Measurements from ENCODE around the gene DLGAP4.
A peak's percentile ranks its signal among the peaks of the same experiment; 100 is the strongest.
"Not testable (repeated sequence)": the region's sequence is repeated elsewhere in the genome, so short reads cannot be mapped to it uniquely, and the experiment has no call there.

DLGAP4 gene

DNA sequence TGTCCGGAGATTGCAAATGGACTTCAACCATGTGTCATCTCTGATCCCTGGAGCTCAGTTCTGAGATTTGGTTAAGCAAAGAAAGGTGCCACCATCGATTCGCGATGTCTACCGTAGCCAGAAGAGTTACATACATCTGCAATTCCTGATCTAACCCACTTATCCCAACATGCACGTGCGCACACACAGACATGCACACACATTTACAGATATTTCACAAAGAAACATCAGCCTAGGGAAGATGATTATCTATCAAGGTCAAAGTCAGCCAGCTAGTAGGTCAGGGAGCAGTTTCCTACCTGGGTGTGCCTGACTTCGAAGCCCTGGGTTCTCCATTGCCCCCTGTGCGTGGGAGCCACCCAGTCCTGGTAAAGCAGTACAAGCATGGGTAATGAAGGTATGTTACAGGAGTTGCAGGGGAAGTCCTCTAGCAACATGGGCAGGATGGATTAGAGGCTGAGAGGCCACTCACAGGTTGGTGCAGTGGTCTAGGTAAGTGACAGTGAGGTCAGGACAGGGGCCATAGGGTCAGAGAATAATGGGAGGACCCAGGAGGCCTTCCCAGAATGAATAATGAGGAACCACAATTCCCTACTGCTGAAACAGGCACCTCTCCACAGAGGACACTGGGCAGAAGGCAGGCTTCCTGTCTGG, 150.0 kb downstream of the DLGAP4 start:
- no peak for DNase-seq (ENCODE audit: low read depth)

DNA sequence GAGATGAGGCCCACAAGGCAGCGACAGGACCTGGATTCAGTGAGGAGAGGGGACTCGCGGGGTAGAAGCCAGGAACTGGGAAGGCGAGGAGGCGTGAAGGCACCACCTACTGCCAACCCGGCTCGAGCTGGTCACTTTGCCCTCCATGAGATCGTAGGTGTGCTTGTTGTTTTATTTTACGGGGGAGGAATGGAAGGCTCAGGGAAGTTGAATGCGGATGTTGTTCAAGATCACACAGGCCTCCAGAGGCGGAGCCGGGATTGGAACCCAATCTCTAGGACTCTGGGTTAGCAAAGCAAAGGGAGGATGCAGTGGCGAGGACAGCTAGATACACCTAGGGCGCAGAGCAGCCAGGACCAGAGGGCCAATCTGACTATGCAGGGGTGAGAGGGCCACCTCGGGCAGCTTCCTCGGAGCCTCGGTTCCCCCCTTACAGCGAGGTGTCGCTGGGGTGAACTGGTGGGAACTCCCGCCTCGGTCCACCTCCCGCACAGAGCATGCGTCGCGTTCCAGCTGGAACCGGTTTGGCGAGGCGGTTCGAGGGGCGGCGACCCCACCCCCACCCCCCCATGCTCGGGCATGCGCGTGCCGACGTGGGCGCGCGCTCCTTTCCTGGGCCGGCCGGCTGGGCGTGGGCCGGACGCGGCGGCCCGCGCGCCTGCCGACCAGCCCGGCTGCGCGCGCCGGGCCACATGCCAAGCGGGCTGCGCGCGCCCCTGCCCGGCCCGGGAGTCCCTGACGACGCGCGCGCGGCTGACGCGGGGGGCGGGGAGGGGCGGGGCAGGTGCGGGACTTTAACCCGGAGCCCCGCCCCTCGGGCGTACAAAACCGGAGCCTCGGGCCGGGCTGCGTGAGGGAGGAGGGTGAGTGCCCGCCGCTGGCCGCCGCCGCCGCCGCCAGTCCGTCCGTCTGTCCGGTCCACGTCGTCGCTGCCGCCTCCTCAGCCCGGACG, 154.8 kb downstream of the DLGAP4 start:
- peak; percentile 83 for DNase-seq (ENCODE audit: low read depth)

DNA sequence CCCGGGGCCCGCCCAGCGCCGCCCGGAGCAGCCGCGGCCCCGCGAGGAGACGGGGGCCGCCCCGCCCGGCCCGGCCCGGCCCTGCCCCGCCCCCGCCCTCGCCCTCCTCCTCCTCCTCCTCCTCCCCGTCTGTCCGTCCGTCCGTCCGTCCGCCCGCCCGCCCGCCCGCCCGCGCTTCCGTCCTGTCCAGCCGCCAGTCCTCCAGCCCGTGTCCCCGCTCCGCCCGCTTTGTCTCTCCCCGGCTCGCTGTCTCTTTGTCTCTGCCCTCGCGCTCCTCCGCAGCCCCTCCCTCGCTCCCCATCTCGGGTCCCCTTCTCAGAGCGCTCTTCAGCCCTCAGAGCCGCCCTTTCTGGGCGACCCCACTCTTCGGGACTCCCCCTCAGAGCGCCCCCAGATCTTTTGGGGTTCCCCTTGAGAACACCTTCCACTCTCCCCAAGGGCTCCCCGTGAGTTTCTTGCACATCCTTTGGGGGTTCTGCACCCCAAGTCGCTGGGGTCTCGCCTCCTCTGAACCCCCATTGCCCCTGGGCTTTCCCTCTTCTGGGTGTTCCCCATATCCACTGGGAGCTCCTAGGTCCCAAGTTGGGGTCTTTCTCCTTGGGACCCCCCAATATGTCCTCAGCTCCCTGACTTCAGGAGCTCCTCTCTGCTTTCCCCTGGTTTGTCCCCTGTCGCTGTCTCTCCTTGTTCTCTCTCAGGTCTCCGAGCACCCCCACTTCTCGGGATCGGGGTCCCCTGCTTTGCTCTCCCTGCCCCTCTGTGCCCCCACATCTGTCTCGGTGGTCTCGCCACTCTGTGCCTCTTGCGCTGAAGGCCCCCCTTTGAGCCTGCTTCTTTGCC, 155.7 kb downstream of the DLGAP4 start:
- no peak for DNase-seq (ENCODE audit: low read depth)

DNA sequence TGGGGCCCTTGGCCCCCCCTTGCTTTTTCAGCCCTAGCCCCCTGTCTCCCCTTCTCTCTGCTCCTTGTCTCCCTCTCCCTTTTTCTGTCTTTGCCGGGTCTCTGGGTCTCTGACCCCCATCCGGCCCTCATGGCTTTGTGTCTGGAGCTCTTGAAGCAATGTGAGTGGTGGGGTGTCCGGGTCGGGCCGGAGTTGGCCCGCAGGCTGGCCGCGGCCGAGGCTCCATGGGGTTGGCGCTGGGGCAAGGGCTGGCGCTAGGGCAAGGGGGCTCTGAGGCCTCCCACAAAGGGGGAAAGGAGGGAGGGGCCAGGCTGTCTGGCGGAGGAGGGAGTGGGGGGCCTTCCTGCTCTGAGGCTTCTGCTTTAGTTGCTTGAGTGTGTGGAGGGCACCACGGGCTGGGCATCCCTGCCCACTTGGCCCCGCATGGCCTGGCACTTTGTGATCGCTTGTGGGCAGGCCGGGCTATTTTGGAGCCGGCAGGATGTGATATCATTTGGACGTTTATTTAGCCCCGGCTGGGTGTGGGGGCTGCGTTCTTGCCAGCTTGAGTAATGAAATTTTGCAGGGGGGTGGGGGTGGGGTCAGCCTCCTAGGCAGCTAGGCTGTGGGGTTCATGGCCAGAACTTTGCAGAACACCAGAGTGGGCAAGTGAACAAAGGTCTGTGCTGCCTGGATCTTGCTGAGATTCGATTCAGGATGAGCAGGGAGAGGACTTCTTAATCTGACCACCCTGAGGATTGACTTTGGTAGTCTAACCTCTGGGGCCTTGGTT, 156.5 kb downstream of the DLGAP4 start:
- DNase-seq (ENCODE audit: low read depth): no peak

DNA sequence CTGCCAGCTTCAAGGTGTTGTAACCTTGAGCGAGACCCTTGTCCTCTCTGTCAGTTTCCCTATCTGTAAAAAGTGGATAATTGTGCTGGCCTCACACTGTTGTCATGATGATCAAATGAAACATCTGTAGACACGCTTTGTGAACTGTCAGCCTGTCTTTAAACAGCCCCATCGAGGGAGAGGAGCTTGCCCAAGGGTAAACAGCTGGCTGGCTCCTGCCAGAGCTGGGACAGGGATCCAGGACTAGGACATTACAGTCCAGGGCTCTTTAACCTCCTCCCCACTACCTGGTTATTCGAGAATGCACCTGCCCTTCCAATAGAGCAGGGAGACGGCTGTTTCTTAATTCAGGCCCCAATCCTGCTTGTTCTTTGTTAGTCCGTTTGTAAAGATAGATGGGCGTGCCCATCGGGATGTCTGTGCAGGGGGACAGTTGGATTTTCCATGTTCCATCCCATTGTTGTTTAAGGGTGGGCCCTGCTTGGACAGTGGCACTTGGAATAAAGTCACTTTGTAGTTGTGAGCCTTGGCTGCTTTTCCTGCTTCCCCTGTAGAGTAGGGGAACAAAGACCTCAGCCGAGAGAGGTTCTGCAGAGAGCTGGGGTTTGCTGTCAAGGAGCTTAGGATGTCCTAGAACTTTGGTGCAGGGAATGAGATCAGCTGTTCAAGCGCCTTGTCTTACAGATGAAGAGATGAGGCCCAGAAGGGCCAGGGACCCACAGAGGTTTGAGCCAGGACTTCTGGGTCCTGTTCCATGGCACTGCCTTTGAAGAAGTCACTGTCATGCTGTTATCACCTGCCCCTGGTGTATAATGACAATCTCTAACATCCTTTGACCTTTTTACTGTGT, 157.3 kb downstream of the DLGAP4 start:
- no peak for DNase-seq (ENCODE audit: low read depth)

DNA sequence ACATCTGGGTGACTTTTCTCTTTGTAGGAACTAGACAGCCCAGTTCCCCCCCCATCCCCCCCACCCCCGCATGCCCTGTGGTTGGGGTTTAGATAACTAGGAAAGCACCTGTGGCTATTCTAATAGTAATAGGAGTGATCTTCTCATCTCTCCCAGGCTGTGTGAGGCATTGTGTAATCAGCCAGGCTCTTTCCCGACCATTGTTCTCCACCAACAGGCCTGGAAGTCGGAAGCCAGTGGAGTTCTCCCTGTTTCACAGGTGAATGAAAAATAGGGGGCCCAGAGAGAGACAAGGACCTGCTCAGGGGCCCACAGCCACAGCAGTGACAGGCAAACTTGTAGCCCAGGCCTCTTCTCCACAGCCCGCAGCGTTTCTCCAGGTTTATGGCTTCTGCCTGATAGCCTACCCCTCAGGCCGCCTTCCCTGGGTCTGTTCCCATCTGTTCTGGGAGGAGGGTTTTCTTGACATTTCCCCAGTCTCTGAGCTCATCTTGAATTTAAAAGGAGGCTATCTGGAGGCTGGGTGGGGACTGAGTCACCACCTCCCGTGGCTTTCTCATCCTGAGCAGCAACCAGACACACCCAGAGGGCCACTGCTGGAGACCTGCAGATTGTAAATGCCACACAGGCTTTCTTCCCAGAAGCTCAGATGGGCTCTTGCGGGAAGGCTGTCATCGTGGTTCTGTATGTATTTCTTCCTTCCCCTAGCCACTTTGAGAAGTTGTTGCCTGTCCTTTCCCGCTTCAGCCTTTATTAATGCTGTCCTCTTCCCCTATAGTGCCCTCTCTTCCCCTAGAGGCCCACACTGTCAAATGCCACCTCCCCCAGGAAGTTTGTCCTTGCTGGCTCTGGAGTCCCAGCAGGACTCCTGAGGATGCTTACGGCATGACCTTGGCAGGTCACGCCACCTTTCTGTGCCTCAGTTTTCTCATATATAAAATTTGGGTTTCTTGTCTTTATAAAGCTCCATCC, 159.3 kb downstream of the DLGAP4 start:
- peak; percentile 64 for DNase-seq (ENCODE audit: low read depth)

DNA sequence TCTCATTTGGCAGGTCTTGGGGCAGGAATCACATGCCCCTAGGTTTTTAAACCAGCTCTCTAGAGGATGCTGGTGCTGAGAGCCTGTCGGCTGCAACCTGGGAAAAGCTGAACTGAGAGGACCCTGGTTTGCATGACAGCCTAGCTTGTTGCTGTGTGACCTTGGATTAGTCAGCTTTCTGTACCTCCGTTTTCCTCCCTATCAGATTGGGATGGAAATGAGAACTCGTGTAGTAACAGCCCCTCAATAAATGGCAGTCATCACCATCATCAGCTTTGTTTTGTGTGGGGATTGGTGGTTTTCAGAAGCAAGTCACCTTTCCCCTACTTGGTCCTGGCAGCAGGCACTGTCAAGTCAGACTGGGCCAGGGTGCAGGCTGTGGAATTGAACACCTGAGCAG, 159.9 kb downstream of the DLGAP4 start:
- no peak for DNase-seq (ENCODE audit: low read depth)

DNA sequence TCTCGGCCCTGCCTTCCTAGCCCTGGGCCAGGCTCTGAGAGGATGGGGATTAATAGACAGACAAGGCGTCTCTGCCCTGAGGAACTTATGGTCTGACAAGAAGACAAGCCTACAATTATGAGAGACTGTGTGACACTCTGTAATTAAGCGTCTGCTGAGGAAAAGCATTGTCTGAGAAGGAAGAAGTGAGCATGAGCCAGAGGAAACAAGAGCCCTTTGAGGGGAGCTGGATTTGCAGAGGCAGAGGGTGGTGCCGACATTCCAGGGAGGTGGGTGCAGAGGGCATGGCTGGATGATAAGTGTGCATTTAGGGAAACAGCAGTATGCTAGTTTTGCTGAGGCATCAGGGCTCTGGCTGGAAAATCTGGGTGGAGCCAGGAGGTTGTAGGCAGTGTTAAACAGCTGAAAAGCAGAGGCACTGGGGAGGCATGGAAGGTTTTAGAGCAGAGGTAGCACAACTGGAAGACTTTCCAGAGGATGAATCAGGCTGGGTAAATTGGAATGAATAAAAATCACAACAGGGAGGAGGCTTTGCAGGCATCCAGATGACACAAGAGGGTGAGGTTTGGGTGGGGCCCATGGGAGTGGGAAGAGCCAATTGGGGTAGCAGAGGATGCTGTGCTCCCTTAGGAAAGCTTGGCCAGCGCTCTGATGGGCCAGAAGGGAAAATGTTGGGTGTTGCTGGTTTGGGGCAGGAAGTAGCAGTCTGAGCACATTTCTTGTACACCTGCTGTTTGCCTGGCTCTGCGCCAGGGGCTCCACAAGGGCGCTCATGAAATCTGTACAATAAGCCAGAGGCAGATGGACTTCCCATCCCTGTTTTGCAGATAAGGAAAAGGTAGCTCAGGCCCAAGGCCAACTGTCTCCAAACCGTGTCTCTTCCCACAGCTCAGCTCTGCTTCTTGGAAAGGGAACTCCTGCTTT, 161.2 kb downstream of the DLGAP4 start:
- peak; percentile 36 for DNase-seq (ENCODE audit: low read depth)

DNA sequence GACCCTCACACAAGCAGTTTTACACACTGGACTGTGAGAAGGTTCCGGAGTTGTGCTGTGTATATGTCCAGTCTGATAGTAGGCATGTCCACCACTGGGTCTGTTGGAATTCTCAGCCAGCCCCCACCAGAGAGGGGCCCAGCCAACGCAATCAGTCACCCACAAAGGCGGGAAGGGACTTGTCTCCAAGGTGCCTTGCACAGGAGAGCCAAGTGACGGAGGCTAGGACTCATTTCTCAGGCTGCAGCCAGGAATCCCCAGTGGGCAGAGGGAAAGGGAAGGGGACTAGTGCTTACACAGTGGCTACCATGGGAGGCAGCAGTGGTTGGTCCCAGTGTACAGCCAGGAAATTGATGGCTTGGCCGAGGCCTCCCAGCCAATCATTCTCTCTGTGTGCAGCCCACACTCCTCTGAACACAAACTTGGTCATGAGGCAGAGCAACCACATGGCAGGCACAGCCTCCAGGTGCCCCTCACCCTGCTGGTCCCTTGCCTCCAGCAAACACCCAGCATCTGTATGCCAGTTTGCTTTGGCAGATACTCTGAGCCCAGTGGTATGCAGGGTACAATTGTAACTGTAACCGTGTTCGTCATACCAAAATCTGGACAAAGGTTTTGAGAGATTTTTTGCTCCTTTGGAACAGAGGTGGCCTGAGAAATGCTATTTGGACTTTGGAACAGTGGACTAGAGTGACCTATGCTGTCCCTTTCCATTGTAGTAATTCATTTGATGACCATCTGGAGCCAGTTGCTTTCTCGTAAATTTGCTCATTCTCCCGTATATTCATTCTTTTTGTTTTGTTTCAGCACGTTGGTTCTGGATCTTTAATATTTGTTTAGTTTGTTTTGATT, 162.2 kb downstream of the DLGAP4 start:
- DNase-seq (ENCODE audit: low read depth): no peak

DNA sequence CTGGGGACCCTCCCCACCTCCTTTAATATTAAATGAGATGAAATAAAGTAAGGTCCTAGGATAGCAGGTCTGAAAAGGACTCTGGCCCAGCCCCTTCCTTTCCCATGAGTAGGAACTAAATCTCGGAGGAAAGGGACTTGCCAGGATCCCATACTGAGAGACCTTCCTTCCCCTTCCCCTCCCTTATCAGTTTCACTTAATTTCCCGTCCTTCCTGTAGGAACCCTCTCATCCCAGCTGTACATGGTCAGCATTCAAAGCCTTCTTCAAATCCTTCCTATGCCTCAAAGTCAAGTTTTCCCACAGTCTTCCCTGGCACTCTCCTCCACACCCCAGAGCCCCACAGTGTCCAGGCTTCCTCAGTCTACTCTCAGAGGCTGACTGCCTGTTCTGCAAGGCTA, 163.8 kb downstream of the DLGAP4 start:
- no peak for DNase-seq (ENCODE audit: low read depth)

DNA sequence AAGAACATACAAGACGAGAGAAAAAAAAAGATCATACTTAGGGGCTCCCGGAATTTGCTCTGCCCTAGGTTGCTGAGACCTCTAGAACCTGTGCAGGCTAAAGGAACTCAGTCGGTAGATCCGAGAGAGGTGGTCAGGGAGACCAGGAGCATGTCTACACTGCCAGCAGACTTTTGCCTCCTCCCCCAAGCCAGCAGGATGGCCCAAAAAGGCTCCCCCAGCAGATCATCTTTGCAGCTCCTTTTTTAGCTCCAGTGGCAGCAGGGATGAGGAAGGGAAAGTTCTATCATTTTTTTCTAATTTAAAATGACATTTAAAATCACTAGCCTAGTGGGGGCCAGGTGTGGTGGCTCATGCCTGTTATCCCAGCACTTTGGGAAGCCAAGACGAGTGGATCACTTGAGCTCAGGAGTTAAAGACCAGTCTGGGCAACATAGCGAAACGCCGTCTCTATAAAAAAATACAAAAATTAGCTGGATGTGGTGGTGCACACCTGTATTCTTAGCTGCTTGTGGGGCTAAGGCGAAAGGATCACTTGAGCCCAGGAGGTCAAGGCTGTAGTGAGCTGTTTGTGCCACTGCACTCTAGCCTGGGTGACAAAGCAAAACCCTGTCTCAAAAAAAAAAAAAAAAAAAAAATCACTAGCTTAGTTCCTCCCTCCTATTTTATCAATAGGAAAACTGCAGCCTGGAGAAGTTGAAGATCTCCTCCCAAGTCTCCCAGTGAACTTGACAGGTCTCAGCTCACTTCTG, 165.9 kb downstream of the DLGAP4 start:
- no peak for DNase-seq (ENCODE audit: low read depth)

DNA sequence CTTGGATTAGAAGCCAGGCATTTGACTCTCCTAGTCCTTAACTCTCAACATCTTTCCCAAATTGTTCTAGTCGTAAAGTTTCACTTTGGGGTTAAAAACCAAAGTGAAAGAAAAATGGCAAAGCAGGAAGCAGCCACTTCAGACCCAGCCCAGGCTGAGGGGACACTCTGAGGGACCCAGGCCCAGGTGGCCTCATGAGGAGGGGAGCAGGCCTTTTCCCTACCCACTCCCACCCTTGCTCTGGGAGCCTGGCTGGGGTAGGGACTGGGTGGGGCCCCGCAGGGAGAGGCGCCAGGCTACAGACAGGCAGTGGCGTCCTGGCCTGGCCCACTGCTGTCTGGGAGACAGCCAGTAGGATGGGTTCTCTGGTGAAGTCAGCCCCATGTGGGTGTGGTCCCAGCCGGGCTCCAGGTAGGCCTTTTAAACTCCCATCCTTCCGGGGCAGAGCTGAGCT, 166.5 kb downstream of the DLGAP4 start:
- no peak for DNase-seq (ENCODE audit: low read depth)

DNA sequence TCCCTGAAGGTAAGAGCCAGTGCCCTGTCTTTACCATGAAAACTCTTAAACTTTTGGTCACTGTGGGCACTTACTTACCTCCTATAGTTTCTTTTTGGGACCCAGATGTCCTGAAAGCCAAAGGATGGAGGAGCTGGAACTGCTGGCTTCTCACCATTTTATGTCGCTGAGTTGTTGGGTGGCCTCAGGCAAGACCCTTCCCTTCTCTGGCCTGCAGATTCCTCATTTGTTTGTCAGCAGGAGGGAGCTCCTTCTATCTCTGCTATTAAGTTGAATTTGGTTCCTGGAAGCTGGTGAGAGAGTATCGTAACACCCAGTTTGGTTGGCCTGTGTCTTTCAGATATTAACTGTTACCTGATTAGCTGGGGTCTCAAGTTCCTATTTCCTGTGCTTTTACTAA, 167.0 kb downstream of the DLGAP4 start:
- no peak for DNase-seq (ENCODE audit: low read depth)

DNA sequence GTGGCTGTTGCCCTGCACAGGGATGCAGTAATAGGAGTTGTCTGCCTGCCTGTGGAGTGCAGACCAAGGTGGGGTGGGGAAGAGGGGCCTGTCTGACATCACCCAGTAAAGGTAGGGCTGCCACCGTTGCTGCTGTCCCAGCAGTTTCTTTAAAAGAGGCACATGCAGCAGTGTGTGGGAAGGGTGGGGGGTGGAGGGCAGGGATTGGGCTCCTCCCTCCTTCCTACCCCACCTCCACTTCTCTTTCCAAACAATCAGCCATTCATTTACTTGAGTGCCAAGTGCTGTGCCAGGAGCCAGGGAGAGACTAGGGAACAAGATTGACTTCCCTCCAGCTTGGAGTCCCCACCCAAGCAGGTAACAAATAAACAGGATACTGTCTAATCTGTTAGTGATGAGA, 168.4 kb downstream of the DLGAP4 start:
- no peak for DNase-seq (ENCODE audit: low read depth)

DNA sequence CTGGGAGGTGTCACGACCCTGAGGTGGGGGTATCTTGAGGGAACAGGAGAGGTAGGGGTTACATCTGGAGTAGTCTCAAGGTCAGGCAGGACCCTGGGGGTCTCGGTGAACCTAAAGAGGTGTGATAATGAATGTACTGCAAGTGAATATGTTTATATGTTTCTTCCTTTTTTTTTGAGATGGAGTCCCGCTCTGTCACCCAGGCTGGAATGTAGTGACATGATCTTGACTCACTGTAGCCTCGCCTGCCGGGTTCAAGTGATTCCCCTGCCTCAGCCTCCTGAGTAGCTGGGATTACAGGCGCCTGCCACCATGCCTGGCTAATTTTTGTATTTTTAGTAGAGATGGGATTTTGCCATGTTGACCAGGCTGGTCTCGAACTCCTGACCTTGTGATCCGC, 168.9 kb downstream of the DLGAP4 start:
- not testable (repeated sequence) for DNase-seq (ENCODE audit: low read depth)

DNA sequence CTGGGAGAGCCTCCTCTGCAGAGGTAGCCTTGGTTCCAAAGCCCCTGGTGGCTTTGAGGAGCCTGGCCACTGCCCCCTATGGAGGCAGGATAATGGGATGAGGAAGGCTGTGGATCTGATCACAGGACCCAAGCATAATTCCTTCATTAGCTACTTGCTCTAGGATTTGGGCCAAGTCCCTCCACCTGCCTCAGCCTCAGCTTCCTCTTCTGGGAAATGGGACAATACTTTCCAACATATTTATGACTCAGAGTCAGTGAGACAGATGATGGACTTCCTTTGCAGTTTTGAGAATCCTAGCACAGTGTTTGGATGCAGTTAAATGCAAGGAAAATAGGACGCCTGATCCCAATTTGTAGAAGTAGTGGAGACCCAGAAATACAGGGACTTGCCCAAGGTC, 171.3 kb downstream of the DLGAP4 start:
- DNase-seq (ENCODE audit: low read depth): no peak

All from fibroblast of the conjunctiva (primary cell).